GM21526 (cell line): ENCODE results near the gene TNRC18.

Experiments used
- ATAC-seq: cut with Tn5 transposase; IDR thresholded peaks from one replicate; pipeline ENCODE4 v1.9.1; 2021; ENCODE audit warnings: moderate library complexity; ENCODE audit not compliant: unreplicated experiment, low FRiP score

The TNRC18 gene

GRCh38 chr7:5452937-5453540 lies 29.4 kb upstream of the TNRC18 start:
- no peak for ATAC-seq

- no peak for ATAC-seq
Observed at GRCh38 chr7:5452470-5452899, 28.9 kb upstream of the TNRC18 start.

GRCh38 chr7:5451391-5451790 lies 27.8 kb upstream of the TNRC18 start:
- ATAC-seq: no peak

- ATAC-seq: no peak
Observed at GRCh38 chr7:5450549-5451327, 27.1 kb upstream of the TNRC18 start.

- ATAC-seq: no peak
Observed at GRCh38 chr7:5448378-5449037, 24.9 kb upstream of the TNRC18 start.

- ATAC-seq: no peak
Observed at GRCh38 chr7:5445981-5446594, 22.5 kb upstream of the TNRC18 start.

GRCh38 chr7:5443678-5444077 lies 20.0 kb upstream of the TNRC18 start:
- no peak for ATAC-seq

GRCh38 chr7:5442757-5443305 lies 19.2 kb upstream of the TNRC18 start:
- ATAC-seq: no peak

- ATAC-seq: no peak
Observed at GRCh38 chr7:5441840-5442503, 18.3 kb upstream of the TNRC18 start.

- no peak for ATAC-seq
Observed at GRCh38 chr7:5439572-5440496, 16.2 kb upstream of the TNRC18 start.

GRCh38 chr7:5439209-5439571 lies 15.6 kb upstream of the TNRC18 start:
- no peak for ATAC-seq

- ATAC-seq: no peak
Observed at GRCh38 chr7:5437987-5438386, 14.4 kb upstream of the TNRC18 start.

GRCh38 chr7:5437348-5437892 lies 13.8 kb upstream of the TNRC18 start:
- no peak for ATAC-seq

- ATAC-seq: peak; percentile 23
Observed at GRCh38 chr7:5436003-5436678, 12.5 kb upstream of the TNRC18 start.

GRCh38 chr7:5435291-5436002 lies 11.8 kb upstream of the TNRC18 start:
- ATAC-seq: peak; percentile 69

- ATAC-seq: no peak
Observed at GRCh38 chr7:5433181-5433580, 9.5 kb upstream of the TNRC18 start.

- no peak for ATAC-seq
Observed at GRCh38 chr7:5432691-5433090, 9.1 kb upstream of the TNRC18 start.

- no peak for ATAC-seq
Observed at GRCh38 chr7:5431560-5432015, 8.0 kb upstream of the TNRC18 start.
